K562 (cell line): ENCODE measurements around the gene STIM1. TPM values are rescaled to one million over a fixed set of nuclear protein-coding genes. Genes with fewer than 3 reads are reported as not detected.

ENCODE experiments used
- CHD4 ChIP-seq: fragments of 200-600 bp; sonication (generic); IDR thresholded peaks from 3 replicates; pipeline ENCODE4 v1.6.1; 2012; ENCODE audit warnings: low read depth, mild to moderate bottlenecking, mixed read lengths, low read length, inconsistent platforms; ENCODE audit not compliant: insufficient read depth, insufficient replicate concordance, poor library complexity, severe bottlenecking
- EP300 ChIP-seq: IDR thresholded peaks from 2 replicates; pipeline ENCODE4 v1.6.1; 2012; ENCODE audit warnings: low read length, improper control_type of control experiment
- GABPB1 ChIP-seq: sonication (generic); formaldehyde crosslinking; IDR thresholded peaks from 2 replicates; pipeline ENCODE4 v1.8.0; 2022; ENCODE audit warnings: mild to moderate bottlenecking, missing genetic modification reagents
- HOMEZ ChIP-seq: fragments of 250-450 bp; sonication (Bioruptor Pico); IDR thresholded peaks from 2 replicates; pipeline ENCODE4 v1.4.0; 2020; ENCODE audit warnings: mild to moderate bottlenecking, moderate library complexity
- MYC ChIP-seq, 2 experiments: fragments of 250-450 bp in 1 of 2; sonication (Bioruptor Pico) in 1 of 2; IDR thresholded peaks; 2 replicates each; pipeline versions ENCODE4 v1.5.1 to v1.6.1; 2012 to 2021; ENCODE audit warnings: low read depth in 2 of 2, borderline replicate concordance in 1 of 2, improper control_type of control experiment in 1 of 2, low read length in 1 of 2, mild to moderate bottlenecking in 1 of 2, moderate library complexity in 1 of 2
- NEUROD1 ChIP-seq: fragments of 150-350 bp; IDR thresholded peaks from 2 replicates; pipeline ENCODE4 v1.6.1; 2014; ENCODE audit warnings: borderline replicate concordance, low read length, low read depth; ENCODE audit not compliant: partially characterized antibody
- POLR2AphosphoS5 ChIP-seq: IDR thresholded peaks from 2 replicates; pipeline ENCODE4 v1.6.1; 2011; ENCODE audit warnings: mild to moderate bottlenecking, low read depth, low read length, moderate library complexity; ENCODE audit not compliant: control insufficient read depth, insufficient read depth
- POLR3A ChIP-seq: IDR thresholded peaks from 2 replicates; pipeline ENCODE4 v1.6.1; 2011; ENCODE audit warnings: borderline replicate concordance, mild to moderate bottlenecking, moderate library complexity; ENCODE audit not compliant: insufficient read length, insufficient read depth; ENCODE audit errors: extremely low read depth
- SIRT6 ChIP-seq: IDR thresholded peaks from one replicate; pipeline ENCODE4 v1.6.1; 2012; ENCODE audit warnings: low read depth, mild to moderate bottlenecking, control low read depth, inconsistent platforms, low read length, moderate library complexity
- STAT5A ChIP-seq: IDR thresholded peaks from 2 replicates; pipeline ENCODE4 v1.6.1; 2012; ENCODE audit warnings: low read length, inconsistent platforms, borderline replicate concordance
- TEAD2 ChIP-seq: fragments of 450-650 bp; IDR thresholded peaks from 2 replicates; pipeline ENCODE4 v1.6.1; 2016; ENCODE audit warnings: missing genetic modification characterization, control low read depth, missing compliant biosample characterization
- TEAD4 ChIP-seq, 2 experiments: sonication (generic) in 1 of 2; formaldehyde crosslinking in 1 of 2; IDR thresholded peaks; 2 replicates each; pipeline versions ENCODE4 v1.6.1 to v1.8.0; 2012 to 2022; ENCODE audit warnings: borderline replicate concordance in 1 of 2, inconsistent platforms in 1 of 2, low read length in 1 of 2, mild to moderate bottlenecking in 1 of 2, missing genetic modification reagents in 1 of 2
- ZFP36 ChIP-seq: fragments of 150-350 bp; IDR thresholded peaks from 2 replicates; pipeline ENCODE4 v1.6.1; 2018; ENCODE audit warnings: low read length, low read depth; ENCODE audit not compliant: partially characterized antibody
- ZMIZ1 ChIP-seq, 2 experiments: fragments of 150-350 bp in 1 of 2; IDR thresholded peaks; 2 replicates each; pipeline ENCODE4 v1.6.1; 2012 to 2016; ENCODE audit warnings: low read depth in 2 of 2, low read length in 2 of 2, mild to moderate bottlenecking in 1 of 2, moderate library complexity in 1 of 2
- ZNF75A ChIP-seq: fragments of 450-650 bp; formaldehyde crosslinking; IDR thresholded peaks from 2 replicates; pipeline ENCODE4 v1.4.0; 2020; ENCODE audit warnings: mild to moderate bottlenecking
- ZNF764 ChIP-seq: fragments of 250-450 bp; sonication (Bioruptor Pico); IDR thresholded peaks from 2 replicates; pipeline ENCODE4 v1.4.0; 2020; ENCODE audit warnings: low read depth, mild to moderate bottlenecking, moderate library complexity
- ZNF780A ChIP-seq: fragments of 250-450 bp; sonication (Bioruptor Pico); IDR thresholded peaks from 2 replicates; pipeline ENCODE4 v1.5.0; 2021; ENCODE audit warnings: mild to moderate bottlenecking
- polyA plus RNA-seq, 8 experiments: library from polyadenylated mRNA; depleted of rRNA in 4 of 8; stranded (reverse) in 5 of 8; unstranded in 3 of 8; fragments of >200 nt; fragmentation: Nextera tagmentation in 2 of 8; fragmentation: Illumina TruSeq in 1 of 8; extraction: Ambion mirVana in 2 of 8; extraction: Trizol in 1 of 8; gene quantifications; 2 replicates each; pipeline versions ENCODE4 v1.2.1 to v1.2.3, GENCODE V29; 2011 to 2014; ENCODE audit warnings: inconsistent platforms in 1 of 8, missing spikeins in 1 of 8
- total RNA-seq, 7 experiments: library from RNA; depleted of rRNA in 6 of 7; stranded (reverse); fragments of >200 nt in 6 of 7; fragmentation: Illumina TruSeq in 2 of 7; extraction: Trizol in 2 of 7; gene quantifications; 2 replicates each; pipeline versions ENCODE4 v1.2.1 to v1.2.3, GENCODE V29; 2011 to 2021; ENCODE audit warnings: low replicate concordance in 1 of 7
- TF ChIP-seq, protein P1 (sequence below): fragments of 150-350 bp; conservative IDR thresholded peaks from 2 replicates; pipeline ENCODE4 v1.6.1; 2014; ENCODE audit warnings: low read length

STIM1 gene
- total and polyA plus RNA-seq, 9 of the 15 experiments (the other 6 are each of a cell fraction or from before 2014, with no cell fraction given), result 7.7 to 50.5 (median 22.5) TPM

GRCh38 chr11:3808861-3809623 lies 46.4 kb upstream of the STIM1 start (continued):
- TF ChIP-seq POLR2AphosphoS5 (no peak), HOMEZ (no peak), NEUROD1 (no peak), GABPB1 (no peak), POLR3A (no peak), SIRT6 (no peak), ZNF780A (no peak), STAT5A (no peak), ZNF764 (CRISPR knock-in tag) (no peak), TEAD2 (tag) (no peak), TEAD4 (IDR thresholded peaks at IDR 0.05; ENCODE audit: low read length) (peak; percentile 57), TEAD4 (CRISPR knock-in tag; IDR thresholded peaks at IDR 0.05; ENCODE audit: borderline replicate concordance) (no peak; the same call in 1 of the 2 replicates), ZNF75A (CRISPR knock-in tag) (no peak), EP300 (no peak), CHD4 (peak; percentile 23), ZFP36 (peak; percentile 17), MYC (IDR thresholded peaks at IDR 0.05; ENCODE audit: low read depth, low read length) (peak; percentile 50; the same call in 1 of the 2 replicates), MYC (CRISPR knock-in tag; IDR thresholded peaks at IDR 0.05; ENCODE audit: borderline replicate concordance, low read depth) (no peak), ZMIZ1 (IDR thresholded peaks at IDR 0.05; ENCODE audit: low read depth in 2 of 2, low read length in 2 of 2) (no peak)
- TF ChIP-seq, protein P1, sequence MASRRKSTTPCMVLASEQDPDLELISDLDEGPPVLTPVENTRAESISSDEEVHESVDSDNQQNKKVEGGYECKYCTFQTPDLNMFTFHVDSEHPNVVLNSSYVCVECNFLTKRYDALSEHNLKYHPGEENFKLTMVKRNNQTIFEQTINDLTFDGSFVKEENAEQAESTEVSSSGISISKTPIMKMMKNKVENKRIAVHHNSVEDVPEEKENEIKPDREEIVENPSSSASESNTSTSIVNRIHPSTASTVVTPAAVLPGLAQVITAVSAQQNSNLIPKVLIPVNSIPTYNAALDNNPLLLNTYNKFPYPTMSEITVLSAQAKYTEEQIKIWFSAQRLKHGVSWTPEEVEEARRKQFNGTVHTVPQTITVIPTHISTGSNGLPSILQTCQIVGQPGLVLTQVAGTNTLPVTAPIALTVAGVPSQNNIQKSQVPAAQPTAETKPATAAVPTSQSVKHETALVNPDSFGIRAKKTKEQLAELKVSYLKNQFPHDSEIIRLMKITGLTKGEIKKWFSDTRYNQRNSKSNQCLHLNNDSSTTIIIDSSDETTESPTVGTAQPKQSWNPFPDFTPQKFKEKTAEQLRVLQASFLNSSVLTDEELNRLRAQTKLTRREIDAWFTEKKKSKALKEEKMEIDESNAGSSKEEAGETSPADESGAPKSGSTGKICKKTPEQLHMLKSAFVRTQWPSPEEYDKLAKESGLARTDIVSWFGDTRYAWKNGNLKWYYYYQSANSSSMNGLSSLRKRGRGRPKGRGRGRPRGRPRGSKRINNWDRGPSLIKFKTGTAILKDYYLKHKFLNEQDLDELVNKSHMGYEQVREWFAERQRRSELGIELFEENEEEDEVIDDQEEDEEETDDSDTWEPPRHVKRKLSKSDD, result no peak
